HG03066 (cell line): ENCODE results near the gene ASCC3.
A peak's percentile ranks its signal among the peaks of the same experiment; 100 is the strongest.

ENCODE experiments used
- ATAC-seq: cut with Tn5 transposase; IDR thresholded peaks from one replicate; pipeline ENCODE4 v1.9.1; 2021; ENCODE audit warnings: low read depth; ENCODE audit not compliant: unreplicated experiment

ASCC3 gene, protein sequence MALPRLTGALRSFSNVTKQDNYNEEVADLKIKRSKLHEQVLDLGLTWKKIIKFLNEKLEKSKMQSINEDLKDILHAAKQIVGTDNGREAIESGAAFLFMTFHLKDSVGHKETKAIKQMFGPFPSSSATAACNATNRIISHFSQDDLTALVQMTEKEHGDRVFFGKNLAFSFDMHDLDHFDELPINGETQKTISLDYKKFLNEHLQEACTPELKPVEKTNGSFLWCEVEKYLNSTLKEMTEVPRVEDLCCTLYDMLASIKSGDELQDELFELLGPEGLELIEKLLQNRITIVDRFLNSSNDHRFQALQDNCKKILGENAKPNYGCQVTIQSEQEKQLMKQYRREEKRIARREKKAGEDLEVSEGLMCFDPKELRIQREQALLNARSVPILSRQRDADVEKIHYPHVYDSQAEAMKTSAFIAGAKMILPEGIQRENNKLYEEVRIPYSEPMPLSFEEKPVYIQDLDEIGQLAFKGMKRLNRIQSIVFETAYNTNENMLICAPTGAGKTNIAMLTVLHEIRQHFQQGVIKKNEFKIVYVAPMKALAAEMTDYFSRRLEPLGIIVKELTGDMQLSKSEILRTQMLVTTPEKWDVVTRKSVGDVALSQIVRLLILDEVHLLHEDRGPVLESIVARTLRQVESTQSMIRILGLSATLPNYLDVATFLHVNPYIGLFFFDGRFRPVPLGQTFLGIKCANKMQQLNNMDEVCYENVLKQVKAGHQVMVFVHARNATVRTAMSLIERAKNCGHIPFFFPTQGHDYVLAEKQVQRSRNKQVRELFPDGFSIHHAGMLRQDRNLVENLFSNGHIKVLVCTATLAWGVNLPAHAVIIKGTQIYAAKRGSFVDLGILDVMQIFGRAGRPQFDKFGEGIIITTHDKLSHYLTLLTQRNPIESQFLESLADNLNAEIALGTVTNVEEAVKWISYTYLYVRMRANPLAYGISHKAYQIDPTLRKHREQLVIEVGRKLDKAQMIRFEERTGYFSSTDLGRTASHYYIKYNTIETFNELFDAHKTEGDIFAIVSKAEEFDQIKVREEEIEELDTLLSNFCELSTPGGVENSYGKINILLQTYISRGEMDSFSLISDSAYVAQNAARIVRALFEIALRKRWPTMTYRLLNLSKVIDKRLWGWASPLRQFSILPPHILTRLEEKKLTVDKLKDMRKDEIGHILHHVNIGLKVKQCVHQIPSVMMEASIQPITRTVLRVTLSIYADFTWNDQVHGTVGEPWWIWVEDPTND (N-terminal part only)

DNA sequence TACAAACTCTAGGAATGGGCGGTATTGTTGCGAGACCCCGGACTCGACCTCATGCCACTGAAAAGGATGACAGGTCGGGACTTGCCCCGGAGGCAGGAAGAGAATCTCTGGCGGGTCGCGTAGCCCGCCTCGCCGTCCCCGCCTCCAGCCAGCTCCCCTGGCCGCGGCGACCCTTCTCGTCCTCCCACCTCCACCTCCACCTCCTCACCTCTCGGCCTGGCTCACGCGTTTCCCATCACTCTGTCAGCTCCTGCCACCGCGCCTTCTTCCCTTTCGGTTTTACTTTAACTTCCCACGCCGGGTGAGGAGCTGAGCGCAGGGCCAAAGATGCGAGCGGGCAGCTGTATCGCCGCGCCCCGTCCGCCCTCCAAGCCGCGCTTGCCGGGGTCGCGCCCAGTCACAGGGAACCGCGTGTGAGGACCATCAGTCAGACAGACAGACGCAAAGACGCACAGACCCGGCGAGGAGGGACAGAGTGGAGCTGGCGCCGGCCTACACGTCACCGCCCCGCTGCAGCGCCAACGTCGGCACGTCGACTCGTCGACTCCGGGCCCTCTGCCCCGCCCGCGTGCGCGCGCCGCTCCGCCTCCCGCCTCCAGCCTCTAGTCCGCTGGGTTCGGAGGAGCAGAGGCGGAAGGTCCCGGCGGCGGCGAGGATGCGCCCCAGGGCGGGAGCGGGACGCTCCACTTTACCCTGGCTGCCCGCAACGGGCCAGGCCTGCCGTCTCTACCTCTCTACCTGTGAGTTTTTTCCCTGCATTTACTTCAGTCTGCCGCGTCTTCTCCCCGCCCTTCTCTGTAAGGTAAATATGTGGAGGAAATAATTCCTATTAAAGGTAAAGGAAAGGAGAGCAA, at the start of gene ASCC3:
ASCC3 (minus strand) TSS at position 477 of the 854 bp plus-strand sequence. CDS start 13,332 bp downstream, outside the sequence.
- ATAC-seq, result peak; percentile 96

DNA sequence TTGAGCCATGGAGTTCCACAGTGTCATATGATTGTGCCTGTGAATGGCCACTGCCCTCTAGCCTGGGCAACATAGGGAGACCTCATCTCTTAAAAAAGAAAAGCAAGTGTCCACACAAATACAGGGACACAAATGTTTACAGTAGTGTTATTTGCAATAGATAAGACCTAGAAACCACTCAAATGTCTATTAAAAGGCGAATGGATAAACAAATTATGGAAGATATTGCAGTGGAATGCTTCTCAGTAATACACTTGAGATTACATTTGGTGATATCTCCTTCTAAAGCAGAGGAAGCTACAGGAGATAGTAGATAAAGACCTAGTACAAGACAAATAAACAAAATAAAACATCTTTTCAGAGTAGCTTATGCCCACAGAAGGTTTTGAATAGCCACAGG, 44.6 kb upstream of the ASCC3 start:
- ATAC-seq, result no peak

DNA sequence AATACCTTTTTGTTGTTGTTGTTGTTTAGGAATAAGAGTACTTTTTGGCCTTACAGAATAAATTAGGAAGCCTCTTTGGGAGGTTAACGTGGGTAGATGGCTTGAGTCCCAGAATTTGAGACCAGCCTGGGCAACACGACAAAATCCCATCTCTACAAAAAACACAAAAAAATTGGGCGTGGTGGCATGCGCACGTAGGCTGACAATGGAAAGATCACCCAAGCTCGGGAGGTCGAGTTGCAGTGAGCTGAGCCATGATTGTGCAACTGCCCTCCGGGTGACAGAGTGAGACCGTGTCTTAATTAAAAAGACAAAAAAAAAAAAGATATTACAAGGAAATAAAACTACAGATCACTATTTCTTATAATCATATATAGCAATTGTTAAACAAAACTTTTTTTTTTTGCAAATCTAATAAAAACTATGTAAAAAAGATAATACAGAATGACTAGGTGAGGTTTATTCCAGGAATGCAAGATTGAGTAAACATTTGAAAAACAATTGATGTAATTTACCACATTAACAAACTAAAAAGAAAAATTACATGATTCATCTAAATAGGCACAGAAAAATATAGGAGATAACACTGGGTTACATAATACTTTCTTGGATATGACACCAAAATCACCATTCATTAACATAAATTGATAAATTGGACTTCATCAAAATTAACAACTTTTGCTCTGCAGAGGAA, 43.6 kb upstream of the ASCC3 start:
- ATAC-seq, result no peak

DNA sequence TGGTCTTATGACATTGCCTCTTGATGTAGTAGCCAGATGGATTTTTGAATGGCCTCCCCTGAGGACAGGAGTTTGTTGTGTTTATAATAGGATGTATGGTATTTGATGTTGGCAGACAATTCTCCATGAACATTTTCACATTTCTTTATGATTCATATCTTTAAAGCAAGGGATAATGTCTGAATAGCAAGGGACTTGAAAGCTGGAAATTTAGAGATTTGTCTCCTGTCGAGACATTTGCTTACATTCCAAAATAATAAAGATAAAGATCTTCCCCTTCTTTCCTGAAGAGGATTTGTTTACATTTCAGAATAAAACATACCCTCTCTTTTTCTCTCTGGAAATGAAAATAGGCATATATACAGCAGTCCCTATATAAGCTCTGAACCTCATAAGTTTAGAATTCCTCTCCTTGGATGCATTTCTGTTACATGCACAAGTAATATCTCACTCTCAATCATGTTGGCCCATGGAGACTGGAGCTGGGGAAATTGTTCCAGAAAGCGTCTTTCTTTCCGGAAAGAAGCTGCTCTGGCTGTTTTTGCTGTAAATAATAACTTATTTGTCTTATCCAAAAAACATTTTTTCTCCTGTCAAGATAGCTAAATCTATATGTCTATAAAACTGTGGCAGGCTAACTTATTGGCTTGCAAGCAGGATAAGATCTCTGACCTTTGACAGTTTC, 42.5 kb upstream of the ASCC3 start:
- no peak for ATAC-seq

DNA sequence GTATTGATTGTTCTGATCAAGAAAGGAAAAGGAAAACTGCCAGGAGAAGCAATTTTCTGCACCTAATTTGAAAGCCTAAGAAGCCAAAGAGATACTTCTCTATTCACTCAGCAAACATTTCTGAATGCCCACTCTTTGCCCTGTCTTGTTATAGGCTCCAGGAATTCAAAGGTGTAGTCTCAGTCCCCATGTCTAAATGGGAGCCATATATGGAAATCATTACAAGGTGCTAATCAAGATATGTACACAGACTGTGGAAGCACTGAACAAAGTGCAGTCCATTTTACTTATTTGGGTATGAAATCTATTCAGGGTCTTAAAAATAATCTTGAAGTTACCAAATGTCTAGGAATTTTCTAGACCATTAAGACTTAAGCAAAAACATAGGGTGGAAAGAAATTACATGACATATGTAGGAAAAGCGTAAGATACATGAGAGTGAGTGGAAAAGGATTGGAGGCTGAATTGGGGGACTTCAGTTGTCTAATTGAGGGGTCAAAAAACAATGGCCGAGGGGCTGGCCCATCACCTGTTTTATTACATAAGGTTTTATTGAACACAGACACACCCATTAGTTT, 39.0 kb upstream of the ASCC3 start:
- no peak for ATAC-seq

DNA sequence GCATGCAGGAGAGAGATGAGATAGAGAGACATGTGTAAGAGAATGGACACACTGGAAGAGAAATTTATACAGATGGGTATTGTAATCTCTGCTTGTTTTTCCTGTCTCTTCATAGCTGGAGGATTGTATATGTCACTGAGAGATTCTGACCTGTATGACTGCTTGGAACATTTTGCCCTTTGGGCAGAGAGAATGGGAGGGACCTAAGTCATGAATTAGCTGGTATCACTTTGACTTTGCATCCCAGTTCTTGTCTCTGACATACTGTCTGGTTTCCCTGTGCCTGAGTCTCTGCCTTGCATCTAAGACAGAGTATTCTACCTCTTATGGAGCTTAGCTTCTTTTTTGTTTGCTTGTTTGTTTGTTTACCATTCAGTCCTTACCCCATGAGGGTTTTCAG, 37.0 kb upstream of the ASCC3 start:
- no peak for ATAC-seq

DNA sequence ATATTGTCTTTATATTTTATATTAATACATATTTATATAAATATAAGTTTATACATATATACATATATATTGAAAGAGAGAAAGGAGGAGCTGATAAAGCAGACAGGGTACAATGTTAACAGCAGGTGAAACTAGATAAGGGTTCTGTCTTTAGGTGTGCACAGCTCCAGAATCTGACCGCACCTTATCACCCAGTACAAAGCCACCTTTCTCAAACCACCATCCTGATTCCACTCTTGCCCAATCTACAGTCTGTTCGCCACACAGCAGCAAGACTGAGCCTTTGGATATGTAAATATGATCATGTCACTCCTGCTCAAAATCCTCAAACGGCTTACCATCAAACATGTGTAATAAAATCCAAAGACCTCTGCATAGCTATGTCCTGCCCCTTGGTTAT, 34.7 kb upstream of the ASCC3 start:
- no peak for ATAC-seq

DNA sequence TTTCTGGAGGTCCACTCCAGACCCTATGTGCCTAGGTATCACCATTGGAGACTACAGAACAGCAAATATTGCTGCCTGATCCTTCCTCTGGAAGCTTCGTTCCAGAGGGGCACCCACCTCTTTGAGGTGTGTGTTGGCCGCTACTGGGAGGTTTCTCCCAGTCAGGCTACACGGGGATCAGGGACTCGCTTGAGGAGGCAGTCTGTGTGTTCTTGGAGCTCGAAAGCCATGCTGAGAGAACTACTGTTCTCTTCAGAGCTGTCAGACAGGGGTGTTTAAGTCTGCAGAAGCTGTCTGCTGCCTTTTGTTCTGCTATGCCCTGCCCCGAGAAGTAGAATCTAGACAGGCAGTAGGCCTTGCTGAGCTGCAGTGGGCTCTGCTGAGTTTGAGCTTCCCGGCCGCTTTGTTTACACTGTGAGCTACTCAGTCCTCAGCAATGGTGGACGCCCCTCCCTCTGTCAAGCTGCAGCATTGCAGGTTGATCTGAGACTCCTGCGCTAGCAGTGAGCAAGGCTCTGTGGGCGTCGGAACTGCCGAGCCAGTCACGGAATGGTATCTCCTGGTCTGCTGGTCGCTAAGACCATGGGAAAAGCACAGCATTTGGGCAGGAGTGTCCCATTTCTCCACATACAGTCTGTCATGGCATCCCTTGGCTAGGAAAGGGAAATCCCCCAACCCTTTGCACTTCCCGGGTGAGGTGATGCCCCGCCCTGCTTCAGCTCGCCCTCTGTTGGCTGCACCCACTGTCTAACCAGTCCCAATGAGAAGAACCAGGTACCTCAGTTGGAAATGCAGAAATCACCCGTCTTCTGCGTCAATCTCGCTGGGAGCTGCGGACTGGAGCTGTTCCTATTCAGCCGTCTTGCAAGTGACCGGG, 32.5 kb upstream of the ASCC3 start:
- no peak for ATAC-seq

DNA sequence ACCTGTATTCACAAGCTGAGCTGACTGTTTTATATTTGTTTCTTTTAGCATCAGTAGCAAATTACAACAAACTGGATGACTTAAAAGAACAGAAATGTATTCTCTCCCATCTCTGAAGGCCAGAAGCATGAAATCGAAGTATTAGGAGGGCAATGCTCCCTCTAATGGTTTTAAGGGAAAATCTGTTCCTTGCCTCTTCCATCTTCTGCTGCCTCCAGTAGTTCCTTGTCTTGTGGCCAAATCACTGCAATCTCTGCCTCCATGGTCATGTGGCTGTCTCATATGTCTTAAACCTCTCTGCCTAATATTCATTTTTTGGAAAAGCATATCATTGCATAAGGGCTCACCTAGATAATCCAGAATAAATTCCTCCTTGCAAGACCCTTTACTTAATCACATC, 25.2 kb upstream of the ASCC3 start:
- ATAC-seq, result no peak

DNA sequence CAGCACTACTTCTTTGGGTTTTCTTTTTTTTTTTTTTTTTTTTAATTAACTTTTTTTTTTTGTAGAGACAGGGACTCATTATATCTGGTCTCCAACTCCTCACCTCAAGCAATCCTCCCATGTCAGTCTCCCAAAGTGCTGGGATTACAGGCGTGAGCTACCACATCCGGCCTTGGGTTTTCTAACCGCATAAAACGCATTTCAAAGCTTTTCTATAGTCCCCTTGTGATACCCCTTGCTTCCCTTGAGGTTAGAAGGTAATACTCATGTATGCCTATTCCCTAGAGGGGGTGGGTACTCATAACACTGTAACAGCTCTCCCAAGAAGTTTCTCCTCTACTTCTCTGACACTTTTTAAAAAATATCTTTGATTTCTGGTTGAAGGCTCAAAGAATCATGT, 23.9 kb upstream of the ASCC3 start:
- ATAC-seq, result no peak

DNA sequence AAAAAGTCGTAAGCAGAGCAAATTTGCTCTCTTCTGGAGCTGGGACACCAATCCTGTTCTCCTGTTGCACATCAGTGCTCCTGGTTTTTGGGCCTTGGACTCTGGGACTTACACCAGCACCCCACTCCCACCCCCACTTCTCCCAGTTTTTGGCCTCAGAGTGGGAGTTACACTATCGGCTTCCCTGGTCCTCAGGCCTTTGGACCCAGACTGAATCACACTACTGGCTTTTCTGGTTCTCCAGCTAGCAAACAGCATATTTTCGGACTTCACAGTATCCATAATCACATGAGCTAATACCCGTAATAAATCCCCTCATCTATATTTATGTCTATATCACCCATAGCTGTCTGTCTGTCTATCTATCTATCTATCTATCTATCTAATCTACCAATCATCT, 23.2 kb upstream of the ASCC3 start:
- ATAC-seq, result no peak

DNA sequence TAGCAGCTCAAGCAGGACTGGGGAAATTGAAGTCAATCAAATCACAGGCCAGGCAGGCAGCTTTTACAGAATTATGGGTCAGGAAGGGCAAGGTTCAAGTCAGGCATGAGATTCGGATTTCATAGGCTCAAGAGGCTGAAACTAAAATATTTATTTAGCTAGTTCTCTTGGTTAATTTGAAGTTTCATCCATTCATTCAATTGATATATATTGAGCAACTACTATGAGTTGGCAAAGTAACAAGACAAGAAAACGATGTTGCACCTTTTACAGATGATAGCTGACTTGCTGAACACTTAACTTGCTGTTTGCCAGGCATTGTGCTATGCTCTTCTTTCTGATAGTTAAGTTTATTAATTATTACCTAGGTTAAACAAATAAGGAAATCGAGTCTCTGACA, 20.5 kb upstream of the ASCC3 start:
- ATAC-seq, result no peak

DNA sequence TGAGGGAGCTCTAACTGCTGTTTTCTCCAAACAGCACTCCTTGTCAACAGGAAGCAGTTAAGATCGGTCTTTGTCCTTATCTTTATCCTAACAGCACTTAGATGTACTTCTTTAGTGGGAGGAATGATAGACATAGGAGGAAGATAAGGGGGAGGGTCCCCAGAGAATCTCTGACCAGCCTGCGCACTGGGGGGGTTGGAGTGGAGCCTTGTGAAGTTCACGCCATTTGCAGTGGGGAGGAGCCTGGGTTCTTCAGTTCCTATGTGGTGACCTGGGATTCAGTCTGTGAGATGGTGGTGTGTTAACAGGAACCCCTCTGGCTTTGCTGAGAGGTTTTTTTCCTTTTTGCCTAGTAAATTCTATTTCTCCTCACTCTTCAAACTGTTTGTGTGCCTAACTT, 18.1 kb upstream of the ASCC3 start:
- ATAC-seq, result no peak

DNA sequence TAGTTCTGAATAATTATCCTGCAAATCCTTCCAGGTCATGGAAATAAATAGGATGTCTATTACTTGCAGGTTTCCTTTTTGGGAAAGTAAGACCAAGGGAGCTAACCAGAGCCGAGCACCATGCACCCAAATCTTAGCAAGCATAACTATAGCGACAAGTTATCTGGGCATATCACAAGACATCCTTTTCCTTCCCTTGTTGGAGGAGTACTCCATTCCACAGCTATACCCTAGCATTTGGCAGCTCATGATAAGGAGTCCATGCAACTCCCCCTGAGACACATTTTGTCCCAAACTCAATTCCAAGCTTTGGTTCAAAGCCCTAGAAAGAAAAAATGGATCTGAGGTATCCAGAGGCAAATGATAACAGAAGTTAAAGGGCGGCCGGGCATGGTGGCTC, 16.5 kb upstream of the ASCC3 start:
- ATAC-seq, result no peak

DNA sequence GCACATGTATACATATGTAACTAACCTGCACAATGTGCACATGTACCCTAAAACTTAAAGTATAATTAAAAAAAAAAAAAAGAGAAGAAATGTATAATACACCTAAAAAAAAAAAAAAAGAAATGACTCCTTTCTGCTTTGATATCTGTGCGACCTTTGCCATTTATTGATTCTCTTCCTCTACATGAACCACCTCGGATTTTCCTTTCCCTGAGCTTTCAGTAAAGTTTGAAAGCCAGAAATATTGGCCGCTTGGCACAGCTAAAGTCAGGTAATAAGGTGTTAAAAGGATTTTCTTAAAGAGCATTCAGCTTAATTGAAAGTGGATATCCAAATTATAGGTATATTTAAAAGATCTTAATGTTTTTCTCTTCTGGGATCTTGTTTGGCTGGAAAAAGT, 12.6 kb upstream of the ASCC3 start:
- ATAC-seq, result no peak

DNA sequence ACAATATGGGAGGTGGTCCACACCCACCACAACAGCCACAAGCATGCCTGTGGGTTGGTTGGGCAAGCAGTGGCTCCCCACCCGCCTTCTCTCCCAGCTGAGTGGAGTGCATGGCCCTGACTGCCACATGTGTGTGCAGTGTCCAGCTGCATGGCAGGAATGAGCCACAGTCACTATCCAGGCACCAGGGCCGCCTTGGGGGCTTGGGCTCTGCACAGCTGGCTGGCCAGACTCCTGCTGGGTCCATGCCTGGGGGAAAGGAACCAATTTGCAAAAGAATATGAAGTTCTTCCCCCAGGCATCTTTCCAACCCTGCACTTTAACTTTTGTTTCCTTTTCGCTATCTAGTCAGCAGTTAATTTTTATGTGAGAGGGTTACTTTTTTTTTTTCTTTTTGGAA, 11.6 kb upstream of the ASCC3 start:
- ATAC-seq, result no peak

DNA sequence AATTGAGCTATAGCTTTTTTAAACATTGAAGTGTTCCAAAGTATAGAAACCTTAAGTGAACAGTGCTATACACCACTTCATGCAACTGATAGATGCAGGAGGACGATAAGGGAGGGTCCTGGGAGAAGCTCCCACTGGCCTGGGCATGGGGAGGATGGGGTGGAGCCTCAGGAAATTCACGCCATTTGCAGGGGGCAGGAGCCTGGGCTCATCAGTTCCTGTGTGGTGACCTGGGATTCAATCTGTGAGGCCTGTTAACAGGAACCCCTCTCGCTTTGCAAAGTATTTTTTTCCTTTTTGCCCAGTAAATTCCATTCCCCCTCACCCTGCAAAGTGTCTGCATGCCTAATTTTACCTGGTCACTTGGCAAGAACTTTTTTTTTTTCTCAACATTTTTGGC, 11.0 kb upstream of the ASCC3 start:
- no peak for ATAC-seq

DNA sequence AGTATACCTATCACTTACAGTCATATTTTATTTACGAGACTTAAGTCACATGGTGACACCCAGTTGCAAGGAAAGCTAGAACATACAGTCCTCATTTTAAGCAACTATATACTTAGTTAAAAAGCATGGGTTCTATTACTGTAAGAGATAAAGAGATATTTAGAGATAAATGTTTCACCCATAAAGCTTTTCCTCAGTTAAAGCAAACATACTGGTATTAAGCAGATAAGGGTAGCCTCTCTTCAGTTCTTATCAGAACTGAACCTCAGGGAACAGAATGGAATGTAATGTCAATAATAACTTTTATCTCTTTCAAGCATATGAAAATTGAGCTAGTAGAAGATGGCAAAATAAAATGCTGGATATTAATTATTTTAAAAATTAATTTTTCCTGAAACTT, 9.9 kb upstream of the ASCC3 start:
- no peak for ATAC-seq
